OCI-M1 (cell line): ENCODE results near the gene APOL3.
"Not testable (repeated sequence)": the region's sequence is repeated elsewhere in the genome, so short reads cannot be mapped to it uniquely, and the experiment has no call there.

Experiments used
- DNase-seq: peaks from one replicate; lab custom pipeline; 2025; lab: John Stamatoyannopoulos, UW

The APOL3 gene

DNA sequence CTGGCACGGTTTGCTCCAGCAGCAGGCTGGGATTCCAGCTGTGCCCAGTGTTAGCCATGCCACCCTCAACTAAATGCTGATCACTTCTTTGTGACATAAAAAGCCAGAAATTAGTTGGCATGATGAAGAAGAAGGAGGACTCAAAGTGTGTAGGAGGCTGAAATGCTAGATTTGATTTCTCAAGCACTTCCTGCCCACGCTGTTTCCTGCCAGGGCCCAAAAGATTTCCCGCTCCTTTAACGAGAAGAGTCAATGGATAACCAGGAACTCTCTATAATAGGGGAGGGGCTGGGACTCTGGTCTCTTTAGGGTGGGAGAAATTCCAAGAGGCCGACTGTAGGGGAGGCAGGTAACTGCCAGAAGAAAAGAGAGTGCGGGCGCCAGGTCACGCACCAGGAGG lies 26.4 kb downstream of the APOL3 start:
- no peak for DNase-seq

DNA sequence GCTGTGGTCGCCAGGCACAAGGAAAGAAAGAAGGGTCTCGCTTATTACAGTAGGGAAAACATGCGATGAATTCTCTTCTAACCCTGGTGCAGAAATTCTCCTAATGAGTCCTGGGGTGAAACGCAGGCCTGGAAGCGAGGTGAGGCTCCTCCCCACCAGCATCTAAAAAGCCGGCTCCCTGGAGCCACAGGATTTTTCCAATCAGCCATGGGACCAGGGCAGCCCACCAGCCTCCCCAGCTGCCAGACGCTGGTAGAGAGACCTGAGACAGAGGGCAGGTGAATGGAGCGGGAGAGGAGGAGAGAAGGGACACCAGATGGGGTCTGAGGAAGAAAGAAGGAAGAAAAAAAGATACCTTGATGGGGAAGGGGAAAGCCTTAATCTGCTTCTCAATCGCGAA lies 28.6 kb downstream of the APOL3 start:
- no peak for DNase-seq

DNA sequence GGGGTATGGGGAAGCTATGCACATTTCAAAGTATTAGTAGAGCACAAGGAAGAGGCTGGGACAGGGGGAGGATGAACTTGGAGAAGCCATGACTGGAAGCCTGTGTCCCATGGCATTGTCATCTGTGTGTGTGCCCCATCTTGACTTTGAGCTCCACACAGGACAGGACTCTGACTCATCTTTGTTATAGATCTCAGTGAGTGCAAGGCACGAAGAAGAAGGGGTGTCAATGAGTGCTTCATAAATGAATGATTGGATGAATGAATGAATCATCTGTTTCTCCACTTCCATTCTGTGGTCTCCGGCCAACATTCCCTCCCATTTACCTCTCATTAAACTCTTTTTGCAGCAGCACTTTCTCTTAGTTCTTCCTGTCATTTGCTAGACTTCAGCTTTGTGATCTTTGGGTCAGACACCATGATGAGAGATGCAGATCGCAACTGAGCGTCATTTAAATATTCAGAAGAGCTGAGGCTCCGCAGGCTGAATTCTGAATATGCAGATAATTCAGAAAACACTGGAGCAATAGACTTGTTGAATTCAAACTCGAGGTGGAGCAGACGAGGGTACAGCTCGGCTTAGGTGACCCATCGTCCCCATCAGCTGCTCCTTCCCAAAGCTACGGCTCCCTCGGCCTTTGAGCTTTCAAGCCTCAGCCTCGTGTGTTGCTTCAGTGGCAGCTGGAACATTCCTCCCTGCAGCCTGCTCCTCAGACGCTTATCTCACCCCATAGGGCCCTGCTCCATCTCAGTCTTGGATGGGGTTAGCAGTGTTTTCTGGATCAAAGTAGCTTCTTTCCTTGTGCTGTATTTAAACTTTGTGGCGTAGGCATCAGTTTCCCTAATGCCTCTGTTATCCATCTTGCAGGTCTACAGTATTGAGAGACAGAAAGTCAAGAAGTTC lies 30.8 kb downstream of the APOL3 start:
- DNase-seq, result no peak

DNA sequence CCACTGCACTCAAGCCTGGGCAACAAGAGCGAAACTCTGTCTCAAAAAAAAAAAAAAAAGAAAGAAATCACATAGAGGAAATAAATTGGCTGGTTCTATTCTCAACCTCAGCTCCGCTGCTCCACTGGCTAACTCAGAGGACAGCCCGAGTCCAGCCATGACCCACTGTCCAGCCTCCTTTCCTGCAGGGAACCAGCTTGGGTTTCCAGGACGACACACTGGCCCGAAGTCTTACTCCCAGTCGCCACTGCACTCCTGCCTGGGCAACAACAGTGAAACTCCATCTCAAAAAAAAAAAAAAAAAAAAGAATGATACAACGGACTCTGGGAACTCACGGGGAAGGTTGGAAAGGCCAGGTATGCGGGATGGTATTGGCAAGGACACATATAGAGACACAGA lies 31.5 kb downstream of the APOL3 start:
- no peak for DNase-seq

DNA sequence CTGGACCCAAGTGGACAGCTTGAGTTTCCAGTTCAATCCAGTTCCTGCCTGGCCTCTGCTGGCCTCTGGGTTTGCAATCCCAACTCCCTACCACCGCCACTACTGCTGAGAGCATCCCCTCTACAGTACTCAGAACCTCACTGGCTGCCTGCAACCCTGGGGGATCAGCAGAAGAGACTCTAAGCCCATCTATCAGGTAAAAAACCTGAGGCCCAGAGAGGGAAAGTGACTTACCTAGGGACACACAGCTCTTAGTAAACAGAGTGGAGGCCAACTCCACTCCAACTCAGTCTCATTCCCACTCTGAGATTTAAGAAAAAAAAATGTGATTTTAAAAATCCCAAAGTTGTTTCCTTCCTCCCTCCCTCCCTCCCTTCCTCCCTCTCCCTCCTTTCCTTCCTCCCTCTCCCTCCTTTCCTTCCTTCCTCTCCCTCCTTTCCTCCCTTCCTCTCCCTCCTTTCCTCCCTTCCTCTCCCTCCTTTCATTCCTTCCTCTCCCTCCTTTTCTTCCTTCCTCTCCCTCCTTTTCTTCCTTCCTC lies 34.5 kb downstream of the APOL3 start:
- DNase-seq, result no peak

DNA sequence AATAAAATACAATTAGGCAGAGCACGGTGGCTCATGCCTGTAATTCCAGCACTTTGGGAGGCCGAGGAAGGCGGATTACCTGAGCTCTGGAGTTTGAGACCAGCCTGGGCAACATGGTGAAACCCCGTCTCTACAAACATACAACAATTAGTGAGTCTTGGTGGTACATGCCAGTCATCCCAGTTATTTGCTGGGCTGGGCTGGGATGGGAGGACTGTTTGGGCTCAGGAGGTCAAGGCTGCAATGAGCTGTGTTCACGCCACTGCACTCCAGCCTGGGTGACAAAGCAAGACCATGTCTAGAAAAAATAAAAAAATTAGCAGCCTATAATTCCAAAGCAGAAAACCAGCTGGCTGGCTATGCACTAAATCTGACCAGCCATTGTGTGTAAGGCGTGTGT lies 35.1 kb downstream of the APOL3 start:
- no peak for DNase-seq

DNA sequence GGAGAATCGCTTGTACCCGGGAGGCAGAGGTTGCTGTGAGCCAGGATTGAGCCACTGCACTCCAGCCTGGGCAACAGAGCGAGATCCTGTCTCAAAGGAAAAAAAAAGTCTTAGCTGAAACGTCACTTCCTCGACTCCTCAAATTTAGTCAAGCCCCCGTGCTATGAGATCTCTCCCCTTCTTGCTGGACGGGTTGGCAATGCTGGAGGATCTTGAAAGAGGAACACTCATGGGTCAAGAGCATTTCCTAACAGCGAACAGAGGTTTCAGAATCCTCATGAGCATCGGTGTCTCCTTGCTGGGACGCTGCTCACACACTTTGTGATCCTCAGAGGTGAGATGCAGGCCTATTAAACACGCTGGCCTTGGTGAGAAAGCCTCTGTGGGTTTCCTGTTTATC lies 35.9 kb downstream of the APOL3 start:
- no peak for DNase-seq

DNA sequence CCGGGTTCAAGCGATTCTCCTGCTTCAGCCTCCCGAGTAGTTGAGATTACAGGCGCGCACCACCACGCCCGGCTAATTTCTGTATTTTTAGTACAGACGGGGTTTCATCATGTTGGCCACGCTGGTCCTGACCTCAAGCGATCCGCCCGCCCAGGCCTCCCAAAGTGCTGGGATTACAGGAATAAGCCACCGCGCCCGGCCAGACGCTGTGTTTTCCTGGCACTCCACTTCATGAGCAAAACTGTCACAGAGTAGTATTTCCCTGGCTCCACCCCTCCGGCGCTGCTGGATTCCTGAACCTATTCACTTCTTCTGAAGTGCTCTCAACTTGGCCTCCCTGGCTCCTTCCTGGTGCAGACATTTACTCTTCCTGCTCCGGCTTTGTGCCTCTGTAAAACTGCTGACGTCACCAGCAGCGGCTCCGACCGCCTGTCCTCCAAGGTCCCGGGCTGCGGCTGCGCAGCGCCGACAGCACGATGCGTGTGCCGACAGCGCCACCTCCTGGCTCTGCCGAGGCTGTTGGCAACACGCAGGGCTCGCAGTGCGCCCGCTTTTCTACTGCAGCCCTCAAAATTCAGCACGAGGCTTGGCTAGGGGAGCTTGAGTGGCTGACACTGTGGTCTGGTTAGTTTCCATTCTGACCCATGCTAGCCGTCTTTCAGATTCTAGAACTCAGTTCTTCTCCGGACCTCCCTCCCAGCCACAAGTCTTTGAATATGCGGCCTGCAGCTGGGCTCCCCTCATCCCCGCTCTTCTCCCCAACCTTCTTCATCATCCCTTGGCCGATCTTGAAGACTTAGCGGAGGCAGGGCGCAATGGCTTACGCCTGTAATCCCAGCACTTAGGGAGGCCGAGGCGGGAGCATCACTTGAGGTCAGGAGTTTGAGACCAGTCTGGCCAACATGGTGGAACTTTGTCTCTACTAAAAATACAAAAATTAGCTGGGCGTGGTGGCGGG lies 36.6 kb downstream of the APOL3 start:
- peak; percentile 95 for DNase-seq

DNA sequence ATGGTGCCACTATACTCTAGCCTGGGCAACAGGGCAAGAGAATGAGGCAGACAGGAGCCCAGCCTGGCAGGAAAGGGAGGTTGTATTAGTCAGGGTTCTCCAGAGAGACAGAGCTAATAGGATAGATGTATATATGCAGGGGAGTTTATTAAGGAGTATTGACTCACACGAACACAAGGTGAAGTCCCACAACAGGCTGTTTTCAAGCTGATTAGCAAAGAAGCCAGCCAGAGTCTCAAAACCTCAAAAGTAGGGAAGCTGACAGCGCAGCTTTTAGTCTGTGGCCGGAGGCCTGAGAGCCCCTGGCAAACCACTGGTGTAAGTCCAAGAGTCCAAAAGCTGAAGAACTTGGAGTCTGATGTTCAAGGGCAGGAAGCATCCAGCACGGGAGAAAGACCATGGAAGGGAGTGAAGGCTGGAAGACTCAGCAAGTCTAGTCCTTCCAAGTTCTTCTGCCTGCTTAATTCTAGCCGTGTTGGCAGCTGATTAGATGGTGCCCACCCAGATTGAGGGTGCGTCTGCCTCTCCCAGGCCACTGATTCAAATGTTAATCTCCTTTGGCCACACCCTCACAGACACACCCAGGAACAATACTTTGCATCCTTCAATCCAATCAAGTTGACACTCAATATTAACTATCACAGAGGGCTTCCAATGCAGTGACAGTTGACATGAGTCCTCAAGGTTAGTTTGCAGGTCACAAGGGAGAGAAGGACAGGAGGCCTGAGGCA lies 39.8 kb downstream of the APOL3 start:
- DNase-seq, result peak; percentile 63

DNA sequence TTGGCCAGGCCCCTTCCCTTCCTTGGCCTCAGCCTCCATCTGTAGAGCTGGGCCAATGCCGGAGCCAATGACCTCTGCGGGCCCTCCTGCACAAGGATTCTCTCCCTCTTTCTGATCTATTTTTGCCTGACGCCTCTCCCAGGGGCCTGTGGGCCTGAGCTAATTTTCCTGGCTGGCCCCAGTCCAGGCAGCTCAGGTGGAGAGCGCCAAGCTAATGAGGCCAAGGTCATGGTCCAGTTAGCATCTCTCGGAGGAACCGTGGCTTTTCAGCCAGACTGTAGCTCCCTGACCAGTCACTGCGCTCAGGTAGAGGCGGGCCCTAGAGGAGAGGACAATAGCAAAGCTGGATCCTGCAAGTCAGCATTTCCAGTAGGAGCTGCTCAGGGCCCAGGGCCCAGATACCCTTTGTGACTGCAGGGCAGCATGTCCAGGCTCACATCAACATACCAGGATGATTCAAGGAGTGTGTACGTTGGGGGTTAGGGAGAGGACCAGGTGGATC lies 43.5 kb downstream of the APOL3 start:
- DNase-seq, result no peak

DNA sequence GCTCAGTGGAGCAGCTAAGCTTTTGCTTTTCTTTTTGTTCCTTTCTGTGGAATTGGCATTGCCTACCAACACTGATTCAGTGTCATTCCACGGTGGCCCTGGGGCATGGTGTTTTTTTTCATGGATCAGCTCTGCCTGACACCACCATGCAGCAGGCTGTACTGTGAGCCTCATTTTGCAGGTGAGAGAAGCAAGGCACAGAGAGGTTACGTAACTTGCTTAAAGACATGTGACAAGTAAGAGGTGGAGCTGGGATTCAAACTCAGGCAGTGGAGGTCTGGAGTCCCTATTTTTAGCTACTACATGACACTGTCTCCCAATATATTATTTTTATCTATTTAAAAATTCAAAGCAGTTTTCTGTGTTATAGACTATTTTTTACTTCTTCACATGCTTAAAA lies 44.4 kb downstream of the APOL3 start:
- DNase-seq, result no peak

DNA sequence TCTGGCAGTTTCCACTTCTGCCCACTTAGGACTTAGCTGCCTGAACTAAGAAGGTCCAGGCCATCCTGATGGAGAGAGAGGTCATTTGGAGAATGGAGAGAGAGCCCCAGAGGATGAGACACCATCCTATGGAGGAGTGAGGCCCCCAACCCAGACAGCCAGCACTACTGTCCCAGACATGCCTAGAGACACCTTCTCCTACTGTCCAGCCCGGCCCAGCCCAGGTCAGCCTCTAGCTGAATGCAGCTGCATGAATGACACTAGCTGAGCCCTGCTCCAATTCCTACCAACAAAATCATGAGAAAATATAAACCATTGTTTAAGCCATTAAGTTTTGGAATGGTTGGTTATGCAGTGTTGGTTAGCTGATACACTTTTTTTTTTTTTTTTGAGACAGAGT lies 47.4 kb downstream of the APOL3 start:
- DNase-seq, result no peak

DNA sequence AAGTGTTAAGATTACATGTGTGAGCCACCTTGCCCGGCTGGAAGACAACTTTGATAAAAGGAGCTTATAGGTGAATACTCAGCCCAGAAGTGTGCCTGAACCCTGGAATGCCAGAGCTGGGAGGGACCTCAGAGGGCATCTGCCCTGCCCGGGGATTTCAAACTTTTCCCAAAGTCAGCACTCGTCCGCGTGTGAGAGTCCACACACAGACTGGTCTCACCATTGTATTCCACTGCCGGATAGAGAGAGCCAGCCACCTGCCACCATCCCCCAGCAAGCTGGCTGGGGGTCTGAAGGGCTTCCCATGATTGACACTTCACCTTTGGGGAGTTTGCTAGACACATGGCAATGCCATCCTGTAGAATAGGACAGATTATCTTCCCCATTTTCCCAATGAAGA lies 49.2 kb downstream of the APOL3 start:
- no peak for DNase-seq

DNA sequence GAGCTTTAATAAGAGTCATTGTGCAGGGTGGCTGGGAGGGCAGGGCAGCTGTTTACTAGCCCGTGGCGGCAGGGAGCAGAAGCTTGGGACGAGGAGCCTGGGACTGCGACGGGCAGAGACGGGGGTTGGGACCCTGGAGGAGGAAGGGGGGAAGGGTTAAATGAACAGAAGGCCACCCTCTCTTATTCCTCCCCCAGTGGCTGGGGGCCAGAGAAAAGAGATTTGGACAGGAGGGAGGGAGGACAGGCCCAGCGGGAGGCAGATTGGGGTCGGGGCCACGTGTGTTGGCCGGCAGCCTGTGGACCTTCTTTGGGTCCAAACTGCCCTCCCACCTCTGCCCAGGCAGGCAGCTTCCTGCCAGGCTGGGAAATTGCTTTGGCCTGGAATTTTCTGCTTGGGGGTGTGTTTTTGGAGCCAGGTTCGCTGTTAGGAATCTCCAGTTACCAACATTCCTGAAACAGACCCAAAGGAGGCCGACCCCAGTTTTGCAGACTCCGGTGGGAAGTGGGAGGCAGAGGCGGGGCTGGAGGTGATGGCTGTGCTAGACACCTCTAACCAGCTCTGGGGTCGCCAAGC lies 50.2 kb downstream of the APOL3 start:
- DNase-seq, result no peak

DNA sequence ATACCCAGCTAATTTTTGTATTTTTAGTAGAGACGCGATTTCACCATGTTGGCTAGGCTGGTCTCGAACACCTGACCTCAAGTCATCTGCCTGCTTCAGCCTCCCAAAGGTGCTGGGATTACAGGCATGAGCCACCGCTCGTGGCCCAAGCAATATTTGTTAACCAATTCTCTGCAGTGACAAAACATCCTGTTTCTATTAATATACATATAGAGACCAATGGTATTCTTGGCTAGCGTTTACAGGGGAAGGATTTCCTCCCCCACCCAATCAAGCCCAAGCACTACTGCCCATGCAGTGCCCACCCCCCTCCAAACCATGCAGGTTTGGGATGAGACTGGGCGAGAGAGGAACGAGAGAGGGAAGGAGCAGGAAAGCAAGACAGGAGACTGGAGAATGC lies 53.1 kb downstream of the APOL3 start:
- no peak for DNase-seq

DNA sequence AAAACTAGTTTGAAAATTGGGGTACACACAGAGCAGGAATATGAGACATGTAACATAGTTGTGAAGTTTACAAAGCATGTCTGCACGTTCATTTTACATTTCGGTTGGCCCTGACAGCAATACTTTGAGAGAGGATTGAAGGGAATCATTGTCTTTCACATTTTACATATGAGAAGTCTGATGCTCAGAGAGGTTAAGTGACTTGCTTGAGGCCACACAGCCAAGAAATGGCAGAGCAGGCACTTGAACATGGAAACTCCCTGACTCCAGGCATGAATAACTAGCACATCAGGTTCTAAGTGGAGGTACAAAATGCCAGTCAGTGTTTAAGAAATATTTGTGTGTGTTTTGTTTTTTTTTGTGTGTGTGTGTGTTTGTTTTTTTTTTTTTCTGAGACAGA lies 53.6 kb downstream of the APOL3 start:
- DNase-seq, result no peak

DNA sequence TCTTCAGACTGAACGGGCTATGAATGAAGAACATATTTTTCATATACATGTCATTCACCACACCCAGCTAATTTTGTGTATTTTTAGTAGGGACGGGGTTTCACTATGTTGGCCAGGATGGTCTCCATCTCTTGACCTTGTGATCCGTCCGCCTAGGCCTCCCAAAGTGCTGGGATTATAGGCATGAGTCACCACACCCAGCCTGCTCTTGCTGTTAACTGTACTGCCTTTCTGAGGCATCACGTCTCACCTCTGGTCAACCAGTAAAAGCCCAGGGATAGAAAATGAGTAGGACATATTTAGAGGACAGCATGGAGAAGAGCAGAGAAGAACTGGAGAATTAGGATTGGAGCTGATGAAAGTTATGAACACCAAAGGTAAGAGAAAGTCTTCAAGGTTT lies 55.6 kb downstream of the APOL3 start:
- DNase-seq, result no peak

DNA sequence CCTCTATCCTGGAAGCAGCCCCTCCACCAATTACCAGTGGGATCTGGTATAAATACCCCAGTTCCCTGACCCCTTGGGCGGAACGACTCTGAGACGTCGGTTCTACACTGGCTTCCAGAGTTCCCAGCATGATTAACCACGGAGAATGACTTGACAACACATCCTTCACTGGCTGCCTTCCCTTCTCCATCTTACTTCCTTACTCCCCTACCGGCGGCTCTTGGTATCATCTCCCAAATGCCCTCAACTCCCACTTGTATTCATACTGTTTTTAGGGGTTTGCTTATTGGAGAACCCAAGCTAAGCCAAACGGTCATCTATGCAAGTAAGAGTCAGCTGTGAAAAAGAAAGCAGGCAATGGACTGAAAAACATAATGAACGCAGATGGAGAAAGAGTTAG lies 56.1 kb downstream of the APOL3 start:
- no peak for DNase-seq

DNA sequence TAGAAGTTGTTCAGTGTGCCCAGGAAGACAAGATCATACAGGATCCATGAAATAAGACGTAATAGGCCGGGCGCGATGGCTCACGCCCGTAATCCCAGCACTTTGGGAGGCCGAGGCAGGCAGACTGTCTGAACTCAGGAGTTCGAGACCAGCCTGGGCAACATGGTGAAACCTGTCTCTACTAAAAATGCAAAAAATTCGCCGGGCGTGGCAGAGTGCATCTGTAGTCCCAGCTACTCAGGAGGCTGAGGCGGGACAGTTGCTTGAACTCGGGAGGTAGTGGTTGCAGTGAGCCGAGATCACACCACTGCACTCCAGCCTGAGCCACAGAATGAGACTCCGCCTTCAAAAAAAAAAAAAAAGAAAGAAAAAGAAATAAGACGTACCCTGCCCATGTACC lies 56.7 kb downstream of the APOL3 start:
- no peak for DNase-seq

DNA sequence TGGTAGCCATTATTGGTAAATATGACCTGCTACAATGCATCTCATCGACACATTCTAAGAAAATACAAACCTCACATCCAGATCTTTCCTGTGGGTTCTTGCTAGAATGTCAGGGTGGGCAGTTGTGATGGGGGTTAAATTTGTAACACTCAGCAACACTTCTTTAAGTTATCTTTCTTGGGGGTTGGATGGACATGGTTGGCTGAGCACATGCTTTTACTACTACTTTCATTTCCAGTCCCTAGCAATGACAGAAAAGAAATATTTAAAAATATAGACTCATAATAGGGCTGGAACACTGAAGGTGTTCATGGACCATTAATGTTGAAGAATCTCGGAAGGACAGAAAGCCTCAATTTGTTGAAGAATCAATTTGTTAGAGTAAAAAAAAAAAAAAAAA lies 57.6 kb downstream of the APOL3 start:
- no peak for DNase-seq

DNA sequence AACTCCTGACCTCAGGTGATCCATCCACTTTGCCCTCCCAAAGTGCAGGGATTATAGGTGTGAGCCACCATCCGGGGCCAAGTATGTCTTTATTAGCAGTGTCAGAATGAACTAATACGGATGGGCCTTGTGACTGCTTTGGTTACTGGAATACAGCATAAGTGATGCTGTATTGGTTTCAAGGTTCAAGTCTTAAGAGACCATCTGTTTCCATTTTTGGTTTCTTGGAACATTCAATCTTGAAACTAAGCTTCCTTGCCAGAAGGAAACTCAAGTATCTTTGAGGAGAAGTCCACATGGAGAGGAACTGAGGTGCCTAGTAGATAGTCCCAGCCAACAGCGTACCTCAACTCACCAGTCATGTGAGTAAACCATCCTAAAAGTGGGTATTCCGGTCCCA lies 58.8 kb downstream of the APOL3 start:
- no peak for DNase-seq

DNA sequence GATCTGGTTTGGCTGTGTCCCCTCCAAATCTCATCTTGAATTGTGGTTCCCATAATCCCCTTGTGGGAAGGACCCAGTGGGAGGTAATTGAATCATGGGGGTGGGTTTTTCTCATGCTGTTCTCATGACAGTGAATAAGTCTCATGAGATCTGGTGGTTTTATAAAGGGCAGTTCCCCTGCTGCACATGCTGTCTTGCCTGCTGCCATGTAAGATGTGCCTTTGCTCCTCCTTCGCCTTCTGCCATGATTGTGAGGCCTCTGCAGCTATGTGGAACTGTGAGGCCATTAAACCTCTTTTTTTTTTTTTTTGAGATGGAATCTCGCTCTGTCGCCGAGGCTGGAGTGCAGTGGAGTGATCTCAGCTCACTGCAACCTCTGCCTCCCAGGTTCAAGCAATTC lies 59.6 kb downstream of the APOL3 start:
- not testable (repeated sequence) for DNase-seq
